Activated CD4-positive, alpha-beta T cell treated with anti-CD3 and anti-CD28 coated beads for 48 hours (primary cell): ENCODE data around the gene PRRG1.
"Not testable (repeated sequence)": the region's sequence is repeated elsewhere in the genome, so short reads cannot be mapped to it uniquely, and the experiment has no call there.

Experiments used
- DNase-seq: peaks from one replicate; pipeline ENCODE4 v3.0.0-alpha.2; 2020

The PRRG1 gene

GRCh38 chrX:37349221-37350033, at the start of gene PRRG1:
Gene PRRG1 (plus strand): TSS chrX:37349364. CDS start chrX:37406250, 56,886 bp downstream.
- DNase-seq, result no peak

GRCh38 chrX:37302569-37302968, 46.6 kb upstream of the PRRG1 start:
- no peak for DNase-seq

DNA sequence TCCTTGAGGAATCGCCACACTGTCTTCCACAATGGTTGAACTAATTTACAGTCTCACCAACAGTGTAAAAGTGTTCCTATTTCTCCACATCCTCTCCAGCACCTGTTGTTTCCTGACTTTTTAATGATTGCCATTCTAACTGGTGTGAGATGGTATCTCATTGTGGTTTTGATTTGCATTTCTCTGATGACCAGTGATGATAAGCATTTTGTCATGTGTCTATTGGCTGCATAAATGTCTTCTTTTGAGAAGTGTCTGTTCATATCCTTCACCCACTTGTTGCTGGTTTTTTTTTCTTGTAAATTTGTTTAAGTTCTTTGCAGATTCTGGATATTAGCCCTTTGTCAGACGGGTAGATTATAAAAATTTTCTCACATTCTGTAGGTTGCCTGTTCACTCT, 43.9 kb upstream of the PRRG1 start:
- DNase-seq, result not testable (repeated sequence)

DNA sequence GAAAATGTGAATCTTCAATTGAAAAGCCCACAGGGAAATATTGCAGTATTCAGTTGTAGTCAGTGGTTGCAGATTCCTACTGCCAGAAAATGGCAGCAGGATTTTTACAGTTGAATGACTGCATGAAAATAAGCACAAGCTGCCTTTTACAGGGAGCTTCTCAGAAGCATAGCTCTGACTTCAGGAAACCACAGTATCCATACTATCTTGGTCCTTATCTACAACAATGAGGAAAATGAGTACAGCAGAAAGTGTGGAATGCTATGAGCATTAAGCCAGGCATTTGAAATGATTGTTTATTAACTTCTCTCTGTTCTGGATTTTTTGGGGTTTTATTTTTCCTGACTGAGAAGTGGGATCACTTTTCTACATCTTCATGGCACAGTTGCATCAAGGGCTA, 34.6 kb upstream of the PRRG1 start:
- no peak for DNase-seq

DNA sequence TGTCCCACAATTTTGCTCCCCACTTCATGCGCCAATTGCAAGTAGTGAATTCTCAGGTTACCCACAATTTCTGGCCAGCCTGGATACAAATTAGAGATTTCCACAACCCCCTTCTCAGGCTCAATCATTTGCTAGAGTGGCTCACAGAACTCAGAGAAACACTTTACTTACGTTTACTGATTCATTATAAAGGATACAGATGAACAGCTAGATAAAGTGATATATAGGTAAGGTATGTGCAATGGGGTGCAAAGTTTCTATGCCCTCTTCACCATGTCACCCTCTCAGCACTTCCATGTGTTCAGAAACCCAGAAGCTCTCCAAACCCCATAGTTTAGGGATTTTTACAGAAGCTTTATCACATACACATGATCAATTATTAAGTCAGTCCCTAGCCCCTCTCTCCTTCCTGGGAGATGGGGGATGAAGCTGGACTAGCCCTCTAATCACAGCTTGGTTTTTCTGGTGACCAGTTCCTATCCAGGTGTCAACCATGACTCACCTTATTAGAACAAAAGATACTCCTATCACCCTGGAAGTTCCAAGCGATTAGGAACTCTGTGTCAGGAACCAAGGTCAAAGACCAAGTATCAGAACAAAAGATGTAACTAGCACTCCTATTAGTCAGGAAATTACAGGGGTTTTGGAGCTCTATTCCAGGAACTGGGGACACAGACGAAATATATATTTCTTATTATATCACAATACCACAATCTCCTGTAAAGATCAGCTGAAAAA, 33.5 kb upstream of the PRRG1 start:
- no peak for DNase-seq

DNA sequence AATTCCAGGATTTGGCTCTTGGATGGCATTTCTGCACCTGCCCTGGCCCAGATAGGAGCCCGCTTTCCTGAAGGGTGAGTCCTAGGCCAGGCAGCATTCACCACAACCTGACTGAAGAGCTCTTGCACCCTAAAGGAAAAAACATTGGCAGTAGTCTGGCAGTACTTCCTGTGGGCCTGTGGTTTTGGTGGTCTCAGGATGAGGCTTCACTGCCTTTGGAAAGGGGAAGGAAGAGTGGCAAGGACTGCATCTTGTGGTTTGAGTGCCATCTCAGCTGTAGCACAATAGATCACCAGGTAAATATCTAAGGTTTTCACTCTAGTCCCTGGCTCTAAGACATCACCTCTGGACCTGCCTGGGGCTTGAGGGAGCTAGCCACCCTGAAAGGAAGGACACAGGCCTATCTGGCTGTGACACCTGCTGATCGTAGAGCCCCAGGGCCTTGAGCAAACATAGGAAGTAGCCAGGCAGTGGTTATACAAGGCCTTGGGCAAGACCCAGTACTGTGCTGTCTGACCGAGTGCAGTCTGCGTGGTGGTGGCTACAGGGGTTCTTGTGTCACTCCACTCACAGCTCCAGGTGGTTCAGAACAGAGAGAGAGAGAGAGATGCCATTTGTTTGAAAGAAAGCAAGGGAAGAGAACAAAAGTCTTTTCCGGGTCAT, 28.5 kb upstream of the PRRG1 start:
- DNase-seq, result no peak

DNA sequence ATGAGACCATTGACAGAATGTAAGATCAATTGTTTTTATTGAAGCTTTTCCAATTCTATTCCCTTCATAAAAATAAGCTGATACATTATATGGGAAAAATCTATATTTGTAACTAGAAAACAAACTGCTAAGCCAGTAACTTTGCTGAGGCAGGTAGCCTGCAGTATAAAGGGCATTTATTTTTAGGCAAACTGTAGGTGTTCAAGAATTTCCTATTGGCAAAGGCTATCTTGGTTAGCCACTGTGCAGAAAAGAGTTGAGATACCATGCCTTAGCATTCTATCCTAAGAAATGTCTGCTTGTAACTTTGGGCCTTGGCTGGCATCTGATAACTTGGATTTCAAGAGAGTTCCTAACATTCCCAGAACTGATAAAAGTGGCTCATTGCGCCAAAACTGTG, 18.5 kb upstream of the PRRG1 start:
- no peak for DNase-seq

DNA sequence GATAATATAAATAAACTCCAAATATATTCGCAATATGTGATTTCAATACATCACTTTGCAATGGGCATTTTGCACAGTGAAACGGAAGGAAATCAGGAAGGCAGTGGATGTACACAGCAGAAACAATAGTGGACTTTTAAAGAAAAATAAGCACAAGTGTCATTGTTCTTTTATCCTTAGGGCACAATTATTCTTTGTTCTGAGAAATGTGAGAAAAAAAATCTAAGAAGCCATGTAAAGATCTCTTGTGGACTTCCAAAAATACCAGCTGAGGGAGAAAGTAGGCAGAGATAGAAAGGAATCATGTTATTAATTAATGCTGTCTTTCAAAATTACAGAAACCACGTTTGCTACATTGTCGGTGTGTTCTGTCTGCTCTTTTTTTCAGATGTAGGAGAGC, 17.6 kb upstream of the PRRG1 start:
- DNase-seq, result no peak

DNA sequence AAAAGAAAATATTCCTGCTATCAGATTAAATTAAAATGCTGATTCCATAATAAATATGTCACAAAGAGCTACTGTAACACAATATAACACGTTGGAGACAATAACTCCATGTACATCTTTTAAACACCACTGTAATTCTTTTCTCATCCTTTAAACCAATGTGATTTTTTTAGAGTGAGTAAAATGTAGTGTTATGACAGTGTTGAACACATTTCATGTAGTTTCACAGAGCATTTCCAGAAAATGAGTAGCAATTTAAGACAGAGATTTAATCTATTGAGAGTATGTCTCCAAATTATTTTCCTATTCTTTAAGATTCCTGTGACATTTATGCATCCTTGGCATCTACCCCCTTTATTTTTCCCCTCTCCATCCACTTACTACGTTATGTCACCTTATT, 17.1 kb upstream of the PRRG1 start:
- DNase-seq, result no peak

GRCh38 chrX:37332987-37333658, 16.0 kb upstream of the PRRG1 start:
- DNase-seq, result no peak

DNA sequence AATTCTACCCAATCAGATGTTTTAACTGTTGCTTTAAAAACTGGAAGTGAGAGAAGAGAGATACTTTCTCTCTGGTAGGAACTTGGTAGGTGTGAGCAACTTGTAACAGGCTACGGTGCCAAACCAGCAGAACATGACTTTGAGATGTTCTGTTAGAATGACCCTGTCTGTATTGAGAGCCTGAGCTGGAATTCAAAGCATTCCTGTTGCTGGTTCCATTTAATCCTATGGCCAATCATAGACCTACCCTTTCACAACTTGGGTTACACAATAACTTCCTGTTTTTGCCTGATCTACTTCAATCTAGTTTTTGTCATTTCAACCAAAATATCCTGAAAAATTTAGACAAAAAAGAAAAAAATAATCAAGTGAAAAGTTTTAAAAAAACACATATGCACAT, 1.7 kb upstream of the PRRG1 start:
- no peak for DNase-seq

GRCh38 chrX:37348231-37348970, 763 bp upstream of the PRRG1 start:
- no peak for DNase-seq

DNA sequence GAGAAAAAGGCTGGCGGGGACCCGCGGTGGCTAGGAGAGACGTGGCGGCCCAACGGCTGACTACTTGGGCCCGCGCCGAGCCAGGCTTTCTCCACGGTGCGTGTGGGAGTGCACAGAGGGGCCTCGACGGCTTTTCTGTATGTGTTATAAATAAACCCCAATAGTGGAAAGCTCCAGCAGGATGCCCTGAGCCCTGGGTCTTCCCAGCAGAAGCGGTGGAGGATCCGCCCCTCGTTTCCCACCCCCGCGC, 268 bp upstream of the PRRG1 start:
- no peak for DNase-seq

DNA sequence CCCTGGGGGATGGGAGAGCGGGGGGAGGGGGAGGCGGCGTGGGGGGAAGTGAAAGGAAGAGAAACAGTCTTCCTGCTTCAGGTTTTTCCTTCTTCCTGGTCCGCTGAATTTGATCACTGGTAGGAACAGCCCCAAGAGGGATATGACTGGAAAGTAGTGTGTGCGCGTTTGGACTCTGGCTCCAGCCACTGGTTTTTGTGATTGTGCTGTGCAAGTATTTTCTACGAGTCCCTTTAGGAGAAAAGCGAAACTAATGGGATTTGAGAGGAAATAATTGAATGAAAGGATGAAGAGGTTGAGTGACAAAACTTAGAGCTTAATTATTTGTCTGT, 836 bp downstream of the PRRG1 start:
- DNase-seq, result no peak

DNA sequence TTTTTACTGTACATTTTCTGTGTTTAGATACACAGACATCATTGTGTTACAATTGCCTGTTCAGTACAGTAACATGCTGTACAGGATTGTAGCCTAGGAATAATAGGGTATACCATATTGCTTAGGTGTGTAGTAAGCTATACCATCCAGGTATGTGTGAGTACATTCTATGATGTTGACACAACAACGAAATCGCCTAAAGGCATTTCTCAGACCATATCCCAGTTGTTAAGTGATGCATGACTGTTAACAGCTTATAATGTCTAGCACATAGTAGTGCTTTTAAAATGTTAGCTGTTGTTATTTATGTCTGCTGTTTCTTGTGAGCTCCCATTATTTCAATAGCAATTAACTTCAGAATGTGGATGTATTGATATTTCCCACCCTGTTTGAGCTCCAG, 4.5 kb downstream of the PRRG1 start:
- DNase-seq, result no peak

- no peak for DNase-seq
Measured at GRCh38 chrX:37357436-37357835, 8.3 kb downstream of the PRRG1 start.

GRCh38 chrX:37361596-37361995, 12.4 kb downstream of the PRRG1 start:
- DNase-seq, result no peak

DNA sequence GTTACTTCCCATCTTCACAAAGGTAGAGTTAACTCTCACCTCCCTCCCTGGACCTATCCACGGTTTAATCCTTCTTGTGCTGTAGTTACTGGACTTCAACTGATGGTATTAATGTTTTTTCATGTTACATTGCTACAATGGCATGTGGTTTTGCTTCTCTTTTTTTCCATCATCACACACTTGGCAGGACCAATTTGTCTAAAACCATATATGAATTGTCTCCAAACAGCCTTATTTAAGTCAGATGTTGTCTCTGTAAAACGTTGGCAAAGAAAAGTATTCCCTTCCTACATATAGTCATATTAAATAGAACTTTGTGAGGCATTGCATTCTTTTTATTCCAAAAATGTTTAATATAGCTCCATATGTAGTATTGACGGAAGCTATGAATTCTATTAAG, 15.5 kb downstream of the PRRG1 start:
- DNase-seq, result no peak

- no peak for DNase-seq
Measured at GRCh38 chrX:37367946-37368345, 18.8 kb downstream of the PRRG1 start.

GRCh38 chrX:37370499-37371141, 21.5 kb downstream of the PRRG1 start:
- no peak for DNase-seq

DNA sequence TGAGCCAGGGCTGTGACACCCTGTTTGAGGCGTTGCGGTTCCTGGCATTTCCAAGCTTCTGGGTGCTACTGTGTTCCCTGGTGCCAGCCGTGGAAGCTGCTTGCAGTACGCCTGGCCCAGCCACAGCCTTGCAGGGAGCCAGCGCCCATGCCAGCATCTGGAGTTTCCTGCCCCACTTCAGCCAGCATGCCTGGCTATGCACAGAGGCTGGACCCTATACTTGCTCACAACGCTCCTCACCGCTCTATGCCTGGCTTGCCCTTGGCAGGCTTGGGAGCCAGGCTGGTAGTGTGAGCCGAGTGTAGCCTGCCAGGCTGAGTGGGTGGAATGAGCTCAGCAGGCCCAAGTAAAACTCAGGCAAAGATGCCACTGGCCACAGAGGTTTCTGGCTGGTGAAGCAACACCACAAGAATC, 22.4 kb downstream of the PRRG1 start:
- no peak for DNase-seq

- DNase-seq, result no peak
Measured at GRCh38 chrX:37378404-37378803, 29.2 kb downstream of the PRRG1 start.

- DNase-seq, result no peak
Measured at GRCh38 chrX:37378830-37379229, 29.7 kb downstream of the PRRG1 start.
